ENCODE results near the gene FARS2. TPM values are rescaled to one million over a fixed set of nuclear protein-coding genes. Genes with fewer than 3 reads are reported as not detected.

FARS2 gene
- total RNA-seq, 1 donor from 2014 or later, result 21.9 TPM

GRCh38 chr6:5241252-5241651 lies 20.1 kb upstream of the FARS2 start:
- H3K4me1 Mint-ChIP-seq (ENCODE audit: unreplicated experiment), result peaks cover 4% of the 10 kb centered on the region
- H3K9me3 Mint-ChIP-seq, result no peaks in the 10 kb centered on the region
- no peak for TF ChIP-seq CTCF (conservative IDR thresholded peaks at IDR 0.05)
- no peak overlapping the region for H3K27ac Mint-ChIP-seq
- DNase-seq (ENCODE audit: extremely low spot score, unreplicated experiment), result no peak
- H3K36me3 Mint-ChIP-seq, result no peaks in the 10 kb centered on the region
- H3K4me3 Mint-ChIP-seq, result no peak overlapping the region
- H3K27me3 Mint-ChIP-seq, result no peaks in the 10 kb centered on the region

GRCh38 chr6:5243069-5243468 lies 18.2 kb upstream of the FARS2 start:
- H3K36me3 Mint-ChIP-seq, result no peaks in the 10 kb centered on the region
- no peak for TF ChIP-seq CTCF (conservative IDR thresholded peaks at IDR 0.05)
- DNase-seq (ENCODE audit: extremely low spot score, unreplicated experiment), result no peak
- H3K4me1 Mint-ChIP-seq (ENCODE audit: unreplicated experiment), result peaks cover 18% of the 10 kb centered on the region
- no peak overlapping the region for H3K27ac Mint-ChIP-seq
- no peaks in the 10 kb centered on the region for H3K9me3 Mint-ChIP-seq
- no peaks in the 10 kb centered on the region for H3K27me3 Mint-ChIP-seq
- H3K4me3 Mint-ChIP-seq, result no peak overlapping the region

- Mint-ChIP-seq H3K9me3 (no peaks in the 10 kb centered on the region), H3K36me3 (peaks cover 10% of the 10 kb centered on the region), H3K4me1 (ENCODE audit: unreplicated experiment) (peaks cover 21% of the 10 kb centered on the region), H3K27ac (no peak overlapping the region), H3K4me3 (no peak overlapping the region), H3K27me3 (no peaks in the 10 kb centered on the region)
- no peak for DNase-seq (ENCODE audit: extremely low spot score, unreplicated experiment)
- no peak for TF ChIP-seq CTCF (conservative IDR thresholded peaks at IDR 0.05)
Observed at GRCh38 chr6:5246141-5247097, 14.9 kb upstream of the FARS2 start.

- TF ChIP-seq CTCF (conservative IDR thresholded peaks at IDR 0.05), result no peak
- no peaks in the 10 kb centered on the region for H3K9me3 Mint-ChIP-seq
- no peaks in the 10 kb centered on the region for H3K27me3 Mint-ChIP-seq
- peaks cover 21% of the 10 kb centered on the region for H3K4me1 Mint-ChIP-seq (ENCODE audit: unreplicated experiment)
- H3K27ac Mint-ChIP-seq, result no peak overlapping the region
- H3K36me3 Mint-ChIP-seq, result peaks cover 10% of the 10 kb centered on the region
- DNase-seq (ENCODE audit: extremely low spot score, unreplicated experiment), result no peak
- H3K4me3 Mint-ChIP-seq, result no peak overlapping the region
Observed at GRCh38 chr6:5247201-5247600, 14.1 kb upstream of the FARS2 start.

GRCh38 chr6:5248302-5249098 lies 12.8 kb upstream of the FARS2 start:
- no peak for TF ChIP-seq CTCF (conservative IDR thresholded peaks at IDR 0.05)
- Mint-ChIP-seq H3K4me1 (ENCODE audit: unreplicated experiment) (peaks cover 21% of the 10 kb centered on the region), H3K36me3 (peaks cover 10% of the 10 kb centered on the region), H3K9me3 (no peaks in the 10 kb centered on the region), H3K27me3 (no peaks in the 10 kb centered on the region), H3K27ac (no peak overlapping the region), H3K4me3 (no peak overlapping the region)
- DNase-seq (ENCODE audit: extremely low spot score, unreplicated experiment), result no peak
